Adrenal gland (tissue), 12 donors: ENCODE data around the gene DRICH1. TPM values are rescaled to one million over a fixed set of nuclear protein-coding genes. Genes with fewer than 3 reads are reported as not detected.
A peak's percentile ranks its signal among the peaks of the same experiment; 100 is the strongest.
"Not testable (repeated sequence)": the region's sequence is repeated elsewhere in the genome, so short reads cannot be mapped to it uniquely, and the experiment has no call there.

ENCODE experiments used
- DNase-seq, 7 donors: peaks; one replicate each; pipeline ENCODE4 v3.0.0-alpha.2; 2019 to 2020
- H3K27ac ChIP-seq, 5 donors: fragments of 200-600 bp; sonication (generic) in 4 of 5; 1 replicate in 3 of 5; 2 replicates in 2 of 5; pipeline versions ENCODE4 v1.5.1 to v1.8.0; 2016 to 2020; ENCODE audit warnings: mild to moderate bottlenecking in 1 of 5
- H3K27me3 ChIP-seq: fragments of 200-600 bp; 2 replicates; pipeline ENCODE4 v1.8.0; 2021
- H3K36me3 ChIP-seq, 2 donors: fragments of 200-600 bp; replicated peaks in 1 of 2; 1 replicate in 1 of 2; 2 replicates in 1 of 2; pipeline versions ENCODE4 v1.5.1 to v1.8.0; 2018 to 2022
- H3K4me1 ChIP-seq, 2 donors: fragments of 200-600 bp; replicated peaks in 1 of 2; 1 replicate in 1 of 2; 2 replicates in 1 of 2; pipeline versions ENCODE4 v1.5.1 to v1.8.0; 2018 to 2021
- H3K4me3 ChIP-seq, 4 donors: fragments of 200-600 bp; sonication (generic) in 3 of 4; one replicate each; pipeline ENCODE4 v1.5.1; 2016 to 2018
- H3K9me3 ChIP-seq, 3 donors: fragments of 200-600 bp; sonication (generic) in 1 of 3; replicated peaks in 1 of 3; 1 replicate in 2 of 3; 2 replicates in 1 of 3; pipeline versions ENCODE4 v1.5.1 to v1.8.0; 2016 to 2021
- CTCF ChIP-seq, 6 experiments: fragments of 450-650 bp in 4 of 6; fragments of 200-600 bp in 2 of 6; sonication (generic) in 1 of 6; IDR thresholded peaks; 1 replicate in 5 of 6; 2 replicates in 1 of 6; pipeline versions ENCODE4 v1.5.1 to v1.8.0; 2016 to 2021; ENCODE audit warnings: antibody characterized with exemption in 6 of 6, mild to moderate bottlenecking in 2 of 6, moderate library complexity in 1 of 6
- POLR2A ChIP-seq, 2 donors: fragments of 450-650 bp; IDR thresholded peaks; one replicate each; pipeline ENCODE4 v1.6.1; 2017; ENCODE audit warnings: antibody characterized with exemption in 2 of 2, mild to moderate bottlenecking in 2 of 2, moderate library complexity in 1 of 2
- WGBS, 4 donors: extraction: QIAGEN DNeasy Blood & Tissue Kit in 2 of 4; methylation state at CpG; one replicate each; pipeline versions ENCODE4 v1.1.5 to v1.1.7; 2013 to 2017; 5-methylcytosine and 5-hydroxymethylcytosine counted together
- intact Hi-C, 2 donors: fragments of 100-400 bp; cut with DNase I; formaldehyde crosslinking; loops; one replicate each; pipeline versions ENCODE4 v1.14.1 to v1.15.0; 2022 to 2023
- polyA plus RNA-seq, 3 donors: library from polyadenylated mRNA; stranded (reverse); fragments of 200-250 nt in 2 of 3; fragments of 350-450 nt in 1 of 3; fragmentation: Illumina TruSeq in 1 of 3; extraction: RNeasy Lipid Tissue Mini Kit (QIAGEN cat#74804) in 1 of 3; gene quantifications; one replicate each; pipeline ENCODE4 v1.2.3, GENCODE V29; 2013 to 2014
- total RNA-seq, 9 donors: library from RNA; depleted of rRNA in 4 of 9; stranded (reverse); fragments of >200 nt in 4 of 9; fragments of 120-200 nt in 1 of 9; fragmentation: NEBNext Ultra II Directional in 1 of 9; extraction: Animal tissue kit (Norgen Biotek cat#: 25700) in 1 of 9; gene quantifications; one replicate each; pipeline versions ENCODE4 v1.1.0 to v1.2.4, GENCODE V29; 2013 to 2023
- donor health status: healthy with polysubstance abuse.
- donor health status: Bipolar disorder and iron deficiency.
- donor health status: DM: yes; HTN: yes; CAD: no.
- donor health status: DM: no; HTN: no; CAD: no.
- donor health status: DM: no; HTN: no; CAD: no.
- donor health status: DM: yes; HTN: yes; CAD: no.

Gene DRICH1
- total and polyA plus RNA-seq, 12 donors, result 0.26 to 6.0 (median 1.0) TPM; not detected in 5

- DNase-seq, result no peak
- no peaks in the 10 kb centered on the region for H3K9me3 ChIP-seq
- TF ChIP-seq POLR2A (IDR thresholded peaks at IDR 0.05), result no peak
- TF ChIP-seq CTCF (IDR thresholded peaks at IDR 0.05), result no peak
- 92 to 98% (median 94%) methylated on average over 8 to 9 of the region's 9 CpGs for WGBS, 4 donors
- H3K4me1 ChIP-seq, result no peaks in the 10 kb centered on the region
- intact Hi-C loops, result no loop called here
- no peak overlapping the region for H3K27ac ChIP-seq
- no peaks in the 10 kb centered on the region for H3K36me3 ChIP-seq
- no peaks in the 10 kb centered on the region for H3K27me3 ChIP-seq
- no peak overlapping the region for H3K4me3 ChIP-seq
Measured at GRCh38 chr22:23598805-23599518, 33.2 kb downstream of the DRICH1 start.

GRCh38 chr22:23597576-23598268 is 34.4 kb downstream of the DRICH1 start:
- H3K36me3 ChIP-seq, H3K27ac ChIP-seq, H3K9me3 ChIP-seq, intact Hi-C loops, H3K27me3 ChIP-seq, DNase-seq, H3K4me1 ChIP-seq, H3K4me3 ChIP-seq: not testable (repeated sequence)
- 74 to 92% (median 81%) methylated on average over 1 to 5 of the region's 7 CpGs for WGBS, 4 donors

- 45 to 58% (median 53%) methylated on average over 5 to 6 of the region's 6 CpGs for WGBS, 4 donors
Measured at GRCh38 chr22:23595904-23596303, 36.2 kb downstream of the DRICH1 start.

GRCh38 chr22:23591846-23592245 is 40.3 kb downstream of the DRICH1 start:
- H3K27me3 ChIP-seq, result no peaks in the 10 kb centered on the region
- no peak for TF ChIP-seq CTCF (IDR thresholded peaks at IDR 0.05)
- TF ChIP-seq POLR2A (IDR thresholded peaks at IDR 0.05), result no peak
- peaks cover 4 to 8% of the 10 kb centered on the region in 2 donors for H3K4me1 ChIP-seq
- 85 to 96% (median 91%) methylated on average over 4 to 7 of the region's 7 CpGs for WGBS, 4 donors
- H3K4me3 ChIP-seq, result no peak overlapping the region
- DNase-seq, result no peak
- H3K27ac ChIP-seq, result no peak overlapping the region
- H3K36me3 ChIP-seq, result no peaks in the 10 kb centered on the region
- peaks cover 0 to 5% (median 0%) of the 10 kb centered on the region in 3 donors for H3K9me3 ChIP-seq
- intact Hi-C loops, result loop anchor here in 1 of 2 donors (5.0 kb wide), 1 partner anchor 40 kb away; no protein-coding TSS in a partner anchor

More at GRCh38 chr22:23595904-23596303, 36.2 kb downstream of the DRICH1 start:
- H3K36me3 ChIP-seq, H3K27ac ChIP-seq, H3K4me3 ChIP-seq, intact Hi-C loops, H3K9me3 ChIP-seq, H3K4me1 ChIP-seq, H3K27me3 ChIP-seq, DNase-seq: not testable (repeated sequence)

- WGBS, 4 donors, result 35 to 44% (median 38%) methylated on average over 11 of the region's 11 CpGs
- TF ChIP-seq POLR2A (IDR thresholded peaks at IDR 0.05), result no peak
- peak; percentile 57 to 85 (median 77) for TF ChIP-seq CTCF (IDR thresholded peaks at IDR 0.05)
- intact Hi-C loops, result loop anchor here in 1 of 2 donors (5.0 kb wide), 1 partner anchor 39 kb away; no protein-coding TSS in a partner anchor
- peaks cover 4 to 8% of the 10 kb centered on the region in 2 donors for H3K4me1 ChIP-seq
- H3K36me3 ChIP-seq, result no peaks in the 10 kb centered on the region
- H3K4me3 ChIP-seq, result no peak overlapping the region
- H3K9me3 ChIP-seq, result peaks cover 0 to 5% (median 0%) of the 10 kb centered on the region in 3 donors
- no peaks in the 10 kb centered on the region for H3K27me3 ChIP-seq
- DNase-seq, result peak; percentile 58 to 82 (median 72)
- no peak overlapping the region for H3K27ac ChIP-seq
Measured at GRCh38 chr22:23591201-23591791, 40.8 kb downstream of the DRICH1 start.
